GM12878 (cell line): ENCODE results near the gene ME1.

Experiments
- CTCF ChIP-seq, 3 experiments: IDR thresholded peaks in 2 of 3; conservative IDR thresholded peaks in 1 of 3; 2 replicates each; pipeline ENCODE4 v1.5.1; 2011; ENCODE audit warnings: low read depth in 3 of 3, low read length in 3 of 3, mild to moderate bottlenecking in 3 of 3, control low read depth in 2 of 3, moderate library complexity in 2 of 3, inconsistent platforms in 1 of 3, mixed read lengths in 1 of 3; ENCODE audit not compliant: control insufficient read depth in 2 of 3, insufficient read depth in 1 of 3; ENCODE audit errors: extremely low read depth in 1 of 3
- EP300 ChIP-seq, 2 experiments: fragments of 150-350 bp in 1 of 2; IDR thresholded peaks; 2 replicates each; pipeline ENCODE4 v1.6.1; 2011 to 2012; ENCODE audit warnings: low read depth in 2 of 2, low read length in 2 of 2, borderline replicate concordance in 1 of 2, improper control_type of control experiment in 1 of 2, inconsistent platforms in 1 of 2; ENCODE audit not compliant: control insufficient read depth in 1 of 2
- EZH2 ChIP-seq: IDR thresholded peaks from 2 replicates; pipeline ENCODE4 v1.6.1; 2012; ENCODE audit warnings: low read depth, mild to moderate bottlenecking, control low read depth, inconsistent platforms, low read length, borderline replicate concordance; ENCODE audit not compliant: control insufficient read depth
- JUND ChIP-seq: IDR thresholded peaks from 2 replicates; pipeline ENCODE4 v1.6.1; 2012; ENCODE audit warnings: low read depth, mild to moderate bottlenecking, low read length, improper control_type of control experiment, moderate library complexity
- KAT2A ChIP-seq: conservative IDR thresholded peaks from 2 replicates; pipeline ENCODE4 v1.6.1; 2011; ENCODE audit warnings: low read depth, low read length; ENCODE audit not compliant: control insufficient read depth
- MTA3 ChIP-seq: IDR thresholded peaks from 2 replicates; pipeline ENCODE4 v1.6.1; 2012; ENCODE audit warnings: low read length, inconsistent platforms, borderline replicate concordance
- NFYA ChIP-seq: IDR thresholded peaks from 2 replicates; pipeline ENCODE4 v1.6.1; 2011; ENCODE audit warnings: low read depth, mild to moderate bottlenecking, low read length, improper control_type of control experiment, borderline replicate concordance
- POLR2A ChIP-seq: IDR thresholded peaks from 2 replicates; pipeline ENCODE4 v1.6.1; 2011; ENCODE audit warnings: low read depth, mild to moderate bottlenecking, low read length
- RAD21 ChIP-seq: IDR thresholded peaks from 2 replicates; pipeline ENCODE4 v1.6.1; 2011; ENCODE audit warnings: mild to moderate bottlenecking, low read depth, low read length, moderate library complexity; ENCODE audit not compliant: insufficient read depth
- RCOR1 ChIP-seq: conservative IDR thresholded peaks from 2 replicates; pipeline ENCODE4 v1.6.1; 2012; ENCODE audit warnings: low read depth, low read length, improper control_type of control experiment
- SIX5 ChIP-seq: IDR thresholded peaks from 2 replicates; pipeline ENCODE4 v1.6.1; 2011; ENCODE audit warnings: mild to moderate bottlenecking, low read depth, low read length, moderate library complexity; ENCODE audit not compliant: severe bottlenecking
- TAF1 ChIP-seq: IDR thresholded peaks from 2 replicates; pipeline ENCODE4 v1.6.1; 2011; ENCODE audit warnings: mild to moderate bottlenecking, low read depth, low read length, borderline replicate concordance
- YY1 ChIP-seq: IDR thresholded peaks from 2 replicates; pipeline ENCODE4 v1.6.1; 2011; ENCODE audit warnings: low read depth, mild to moderate bottlenecking, low read length
- ZZZ3 ChIP-seq: IDR thresholded peaks from 2 replicates; pipeline ENCODE4 v1.6.1; 2011; ENCODE audit warnings: low read depth; ENCODE audit not compliant: control insufficient read depth, insufficient read length

- no peak for TF ChIP-seq CTCF (IDR thresholded peaks at IDR 0.05 in 2 of 3, conservative IDR thresholded peaks at IDR 0.05 in 1 of 3; ENCODE audit: control insufficient read depth in 2 of 3, extremely low read depth in 1 of 3, insufficient read depth in 1 of 3, low read depth in 3 of 3, low read length in 3 of 3)
- no peak for TF ChIP-seq SIX5
- TF ChIP-seq YY1: no peak
- no peak for TF ChIP-seq EZH2
- TF ChIP-seq POLR2A: no peak
- TF ChIP-seq RCOR1: no peak
- TF ChIP-seq ZZZ3: no peak
- TF ChIP-seq EP300 (IDR thresholded peaks at IDR 0.05; ENCODE audit: borderline replicate concordance in 1 of 2, control insufficient read depth in 1 of 2, low read depth in 2 of 2, low read length in 2 of 2): no peak
- no peak for TF ChIP-seq JUND
- TF ChIP-seq TAF1: no peak
- TF ChIP-seq RAD21: no peak
- no peak for TF ChIP-seq KAT2A
- TF ChIP-seq NFYA: no peak
- TF ChIP-seq MTA3: no peak
Measured at GRCh38 chr6:83231146-83231545, 199.7 kb downstream of the ME1 start.
